Kidney (tissue), 14 donors: ENCODE data around the gene STK32B. TPM values are rescaled to one million over a fixed set of nuclear protein-coding genes. Genes with fewer than 3 reads are reported as not detected.

Source experiments
- DNase-seq, 5 donors: peaks; one replicate each; pipeline ENCODE4 v3.0.0-alpha.2; 2013 to 2020
- FAIRE-seq: peaks from 2 replicates; lab custom pipeline; 2012; peaks lifted over from hg19 to GRCh38; lab: Jason Lieb, UNC
- H3K27ac ChIP-seq, 2 donors: one replicate each; pipeline ENCODE4 v1.7.0; 2013; ENCODE audit warnings: low read depth in 2 of 2, low read length in 2 of 2, inconsistent platforms in 1 of 2
- H3K27me3 ChIP-seq: one replicate; pipeline ENCODE4 v1.7.1; 2013; ENCODE audit warnings: low read length, inconsistent platforms; ENCODE audit not compliant: control insufficient read depth, insufficient read depth
- H3K36me3 ChIP-seq, 3 donors: one replicate each; pipeline versions ENCODE4 v1.7.0 to v1.7.1; 2013; ENCODE audit warnings: low read length in 3 of 3, control low read depth in 1 of 3, inconsistent platforms in 1 of 3; ENCODE audit not compliant: insufficient read depth in 3 of 3, control insufficient read depth in 2 of 3
- H3K4me1 ChIP-seq, 3 donors: one replicate each; pipeline versions ENCODE4 v1.7.0 to v1.7.1; 2013; ENCODE audit warnings: low read length in 3 of 3, inconsistent platforms in 1 of 3, low read depth in 1 of 3; ENCODE audit not compliant: control insufficient read depth in 2 of 3, insufficient read depth in 2 of 3
- H3K4me3 ChIP-seq, 3 donors: one replicate each; pipeline versions ENCODE4 v1.7.0 to v1.8.1; 2013; ENCODE audit warnings: low read length in 3 of 3, control low read depth in 1 of 3, inconsistent platforms in 1 of 3
- H3K9ac ChIP-seq, 3 donors: one replicate each; pipeline versions ENCODE4 v1.7.0 to v1.7.1; 2013; ENCODE audit warnings: low read length in 3 of 3, control low read depth in 1 of 3, inconsistent platforms in 1 of 3
- H3K9me3 ChIP-seq, 3 donors: one replicate each; pipeline versions ENCODE4 v1.7.0 to v1.7.1; 2013; ENCODE audit warnings: low read length in 3 of 3, control low read depth in 1 of 3, inconsistent platforms in 1 of 3; ENCODE audit not compliant: control insufficient read depth in 2 of 3, insufficient read depth in 1 of 3
- intact Hi-C: fragments of 100-400 bp; cut with DNase I; formaldehyde crosslinking; loops from one replicate; pipeline ENCODE4 v1.11.1; 2022
- polyA plus RNA-seq: library from polyadenylated mRNA; stranded (reverse); fragments of 350-450 nt; fragmentation: Illumina TruSeq; extraction: RNeasy Lipid Tissue Mini Kit (QIAGEN cat#74804); gene quantifications from one replicate; pipeline ENCODE4 v1.2.3, GENCODE V29; 2014; ENCODE audit warnings: low read depth, low replicate concordance; ENCODE audit not compliant: insufficient read depth
- total RNA-seq: library from RNA; stranded (reverse); fragmentation: NEBNext Ultra II Directional; extraction: Animal tissue kit (Norgen Biotek cat#: 25700); gene quantifications from one replicate; pipeline ENCODE4 v1.2.1, GENCODE V29; 2021
- TF ChIP-seq, protein P1 (sequence below): IDR thresholded peaks from 3 replicates; pipeline ENCODE4 v1.5.1; 2012; ENCODE audit warnings: mild to moderate bottlenecking, moderate library complexity, borderline replicate concordance; ENCODE audit not compliant: insufficient read depth; ENCODE audit errors: extremely low read depth
- donor health status: control.
- donor health status: control.
- donor health status: control.
- donor health status: control.
- donor health status: control.
- donor health status: DM: yes; HTN: yes; CAD: no.
- donor health status: Normal renal cell carcinoma (clear cell type).

Gene STK32B
- total and polyA plus RNA-seq, 2 donors from 2014 or later: 18.1 to 18.2 TPM

DNA sequence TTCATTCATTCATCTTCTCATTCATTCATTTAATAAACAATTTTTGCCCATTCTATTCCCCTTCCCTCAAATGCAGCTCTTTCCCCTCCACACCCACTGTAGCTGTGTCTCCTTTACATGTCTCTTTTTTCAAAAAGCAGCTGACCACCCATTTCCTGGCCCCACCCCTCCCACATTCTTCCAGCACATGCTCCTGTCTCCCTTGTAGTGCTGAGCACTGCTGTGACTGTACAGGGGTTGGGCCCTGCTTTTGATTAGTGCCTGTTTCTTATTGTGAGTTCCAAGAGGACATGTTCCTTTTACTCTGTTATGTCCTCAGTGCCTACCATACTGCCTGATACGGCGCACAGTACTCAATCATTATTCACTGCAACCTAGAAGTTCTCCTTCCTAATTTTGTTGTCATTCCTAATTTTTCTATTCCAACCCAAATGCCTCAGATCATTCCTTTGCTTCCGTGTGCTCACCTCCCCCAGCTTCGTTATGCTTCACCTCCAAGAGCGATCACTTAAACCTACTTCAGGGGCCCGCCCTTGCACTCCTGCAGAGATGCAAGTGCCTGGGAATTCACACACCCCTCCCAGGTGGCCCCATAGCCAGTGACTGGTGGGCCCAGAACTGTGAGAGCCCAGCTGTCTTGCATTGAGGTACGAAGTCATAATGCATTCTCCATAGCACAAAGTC lies 152.2 kb downstream of the STK32B start:
- intact Hi-C loops: no loop called here
- DNase-seq (no peak), FAIRE-seq (no peak)
- H3K4me1 ChIP-seq: no peaks in the 10 kb centered on the region
- no peak overlapping the region for H3K4me3 ChIP-seq
- TF ChIP-seq, protein P1, sequence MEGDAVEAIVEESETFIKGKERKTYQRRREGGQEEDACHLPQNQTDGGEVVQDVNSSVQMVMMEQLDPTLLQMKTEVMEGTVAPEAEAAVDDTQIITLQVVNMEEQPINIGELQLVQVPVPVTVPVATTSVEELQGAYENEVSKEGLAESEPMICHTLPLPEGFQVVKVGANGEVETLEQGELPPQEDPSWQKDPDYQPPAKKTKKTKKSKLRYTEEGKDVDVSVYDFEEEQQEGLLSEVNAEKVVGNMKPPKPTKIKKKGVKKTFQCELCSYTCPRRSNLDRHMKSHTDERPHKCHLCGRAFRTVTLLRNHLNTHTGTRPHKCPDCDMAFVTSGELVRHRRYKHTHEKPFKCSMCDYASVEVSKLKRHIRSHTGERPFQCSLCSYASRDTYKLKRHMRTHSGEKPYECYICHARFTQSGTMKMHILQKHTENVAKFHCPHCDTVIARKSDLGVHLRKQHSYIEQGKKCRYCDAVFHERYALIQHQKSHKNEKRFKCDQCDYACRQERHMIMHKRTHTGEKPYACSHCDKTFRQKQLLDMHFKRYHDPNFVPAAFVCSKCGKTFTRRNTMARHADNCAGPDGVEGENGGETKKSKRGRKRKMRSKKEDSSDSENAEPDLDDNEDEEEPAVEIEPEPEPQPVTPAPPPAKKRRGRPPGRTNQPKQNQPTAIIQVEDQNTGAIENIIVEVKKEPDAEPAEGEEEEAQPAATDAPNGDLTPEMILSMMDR: no peak
- H3K9ac ChIP-seq: no peak overlapping the region
- H3K9me3 ChIP-seq: no peaks in the 10 kb centered on the region
- H3K36me3 ChIP-seq: no peaks in the 10 kb centered on the region
- no peaks in the 10 kb centered on the region for H3K27me3 ChIP-seq
- H3K27ac ChIP-seq: no peak overlapping the region

DNA sequence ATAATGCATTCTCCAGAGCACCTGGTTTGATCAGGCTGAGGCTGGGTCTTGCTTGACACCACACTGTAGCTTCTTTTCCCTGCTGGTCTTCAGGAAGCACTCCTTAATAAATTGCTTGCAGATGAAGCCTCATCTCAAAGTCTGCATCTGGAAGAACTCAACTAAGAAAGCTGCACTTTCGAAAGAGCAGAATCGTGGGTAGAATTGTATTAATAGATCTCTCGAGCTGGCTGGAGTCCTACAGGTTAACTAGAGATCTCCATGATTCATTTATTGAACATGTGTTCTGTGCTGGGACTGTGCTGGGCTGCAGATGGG lies 152.7 kb downstream of the STK32B start:
- no peaks in the 10 kb centered on the region for H3K9me3 ChIP-seq
- FAIRE-seq (no peak), DNase-seq (no peak)
- TF ChIP-seq, protein P1: no peak
- H3K9ac ChIP-seq: no peak overlapping the region
- no peaks in the 10 kb centered on the region for H3K27me3 ChIP-seq
- no peaks in the 10 kb centered on the region for H3K4me1 ChIP-seq
- no peak overlapping the region for H3K4me3 ChIP-seq
- intact Hi-C loops: no loop called here
- no peaks in the 10 kb centered on the region for H3K36me3 ChIP-seq
- H3K27ac ChIP-seq: no peak overlapping the region

DNA sequence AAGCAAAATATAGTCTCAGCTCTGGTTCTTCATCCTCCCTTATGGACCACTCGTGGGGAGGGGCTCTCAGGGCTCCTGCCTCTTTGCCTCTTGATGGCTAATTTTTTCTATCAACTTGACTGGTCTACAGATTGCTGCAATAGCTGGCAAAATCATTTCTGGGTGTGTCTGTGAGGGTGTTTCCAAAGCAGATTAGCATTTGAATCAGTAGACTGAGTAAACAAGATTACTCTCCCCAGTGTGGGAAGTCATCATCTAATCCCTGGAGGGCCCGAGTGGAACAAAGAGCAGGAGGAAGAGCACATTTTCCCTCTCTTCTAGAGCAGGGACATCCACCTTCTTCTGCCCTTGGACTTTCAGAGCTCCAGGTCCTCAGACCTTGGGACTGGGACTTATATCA lies 153.5 kb downstream of the STK32B start:
- FAIRE-seq (no peak), DNase-seq (no peak)
- no peaks in the 10 kb centered on the region for H3K4me1 ChIP-seq
- H3K27me3 ChIP-seq: no peaks in the 10 kb centered on the region
- no peak overlapping the region for H3K9ac ChIP-seq
- TF ChIP-seq, protein P1: no peak
- H3K4me3 ChIP-seq: no peak overlapping the region
- H3K27ac ChIP-seq: no peak overlapping the region
- no peaks in the 10 kb centered on the region for H3K9me3 ChIP-seq
- H3K36me3 ChIP-seq: no peaks in the 10 kb centered on the region
- intact Hi-C loops: no loop called here
